Smooth muscle cell (in vitro differentiated cells): ENCODE measurements around the gene ASS1. TPM values are rescaled to one million over a fixed set of nuclear protein-coding genes. Genes with fewer than 3 reads are reported as not detected.

Source experiments
- DNase-seq: peaks from one replicate; lab custom pipeline; 2025; ENCODE audit not compliant: unreplicated experiment; lab: John Stamatoyannopoulos, UW
- H2AFZ ChIP-seq: fragments of 200-600 bp; sonication (generic); 2 replicates; pipeline ENCODE4 v1.6.0; 2016; ENCODE audit warnings: antibody characterized with exemption, low read depth, mild to moderate bottlenecking
- H3F3A ChIP-seq: fragments of 200-600 bp; sonication (generic); 2 replicates; pipeline ENCODE4 v1.6.0; 2017; ENCODE audit warnings: antibody characterized with exemption, low read depth
- H3K27ac ChIP-seq: fragments of 200-600 bp; sonication (generic); 2 replicates; pipeline ENCODE4 v1.5.1; 2016; ENCODE audit warnings: low read depth, mild to moderate bottlenecking
- H3K27me3 ChIP-seq: fragments of 200-600 bp; sonication (generic); 2 replicates; pipeline ENCODE4 v1.6.1; 2016; ENCODE audit warnings: low read depth, mild to moderate bottlenecking
- H3K36me3 ChIP-seq: fragments of 200-600 bp; sonication (generic); 2 replicates; pipeline ENCODE4 v1.5.1; 2016; ENCODE audit warnings: low read depth
- H3K4me1 ChIP-seq: fragments of 200-600 bp; sonication (generic); 2 replicates; pipeline ENCODE4 v1.5.1; 2016; ENCODE audit warnings: low read depth
- H3K4me2 ChIP-seq: fragments of 200-600 bp; sonication (generic); 2 replicates; pipeline ENCODE4 v1.6.0; 2016; ENCODE audit warnings: mild to moderate bottlenecking
- H3K4me3 ChIP-seq: fragments of 200-600 bp; sonication (generic); 2 replicates; pipeline ENCODE4 v1.5.1; 2016; ENCODE audit warnings: mild to moderate bottlenecking
- H3K79me2 ChIP-seq: fragments of 200-600 bp; sonication (generic); 2 replicates; pipeline ENCODE4 v1.6.0; 2016; ENCODE audit warnings: low read depth, mild to moderate bottlenecking
- H3K9ac ChIP-seq: fragments of 200-600 bp; sonication (generic); 2 replicates; pipeline ENCODE4 v1.6.0; 2016; ENCODE audit warnings: low read depth
- H3K9me3 ChIP-seq: fragments of 200-600 bp; sonication (generic); replicated peaks from 2 replicates; pipeline ENCODE4 v1.5.1; 2016; ENCODE audit warnings: low read depth
- H4K20me1 ChIP-seq: fragments of 200-600 bp; sonication (generic); 2 replicates; pipeline ENCODE4 v1.6.0; 2016; ENCODE audit warnings: low read depth
- WGBS: methylation state at CpG from one replicate; pipeline ENCODE4 v1.1.7; 2016; ENCODE audit warnings: low lambda C conversion rate; 5-methylcytosine and 5-hydroxymethylcytosine counted together
- polyA plus RNA-seq: library from polyadenylated mRNA; unstranded; fragments of >200 nt; fragmentation: Nextera tagmentation; extraction: Ambion mirVana; gene quantifications from 2 replicates; pipeline ENCODE4 v1.2.1, GENCODE V29; 2016
- total RNA-seq: library from RNA; depleted of rRNA; stranded (reverse); fragments of >200 nt; gene quantifications from 2 replicates; pipeline ENCODE4 v1.2.3, GENCODE V29; 2014
- TF ChIP-seq, protein P1 (sequence below): fragments of 200-600 bp; sonication (generic); IDR thresholded peaks from 2 replicates; pipeline ENCODE4 v1.5.1; 2017; ENCODE audit warnings: borderline replicate concordance, mild to moderate bottlenecking, antibody characterized with exemption; ENCODE audit not compliant: insufficient read depth, poor library complexity, severe bottlenecking

The ASS1 gene
- total and polyA plus RNA-seq, 2 experiments from 2014 or later, result 78.2 to 81.5 TPM

DNA sequence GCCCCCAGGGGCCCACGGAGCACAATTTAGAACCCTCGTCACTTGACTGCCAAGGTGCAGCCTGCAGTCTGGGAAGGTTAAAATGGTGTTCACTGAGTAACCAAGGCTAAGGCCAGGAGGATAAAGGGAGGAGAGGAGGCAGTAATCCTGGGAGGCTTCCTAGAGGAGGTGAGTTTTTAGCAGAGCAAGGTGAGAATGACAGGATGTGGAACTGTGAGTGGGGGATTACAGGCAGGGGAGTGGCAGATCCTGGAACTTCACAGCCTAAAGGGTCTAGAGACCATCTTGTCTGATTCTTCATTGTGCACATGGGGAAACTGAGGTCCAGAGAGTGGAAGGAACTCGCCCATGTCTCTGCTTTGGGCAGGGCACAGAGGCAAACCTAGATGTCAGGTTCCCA is 42.5 kb upstream of the ASS1 start:
- TF ChIP-seq, protein P1, sequence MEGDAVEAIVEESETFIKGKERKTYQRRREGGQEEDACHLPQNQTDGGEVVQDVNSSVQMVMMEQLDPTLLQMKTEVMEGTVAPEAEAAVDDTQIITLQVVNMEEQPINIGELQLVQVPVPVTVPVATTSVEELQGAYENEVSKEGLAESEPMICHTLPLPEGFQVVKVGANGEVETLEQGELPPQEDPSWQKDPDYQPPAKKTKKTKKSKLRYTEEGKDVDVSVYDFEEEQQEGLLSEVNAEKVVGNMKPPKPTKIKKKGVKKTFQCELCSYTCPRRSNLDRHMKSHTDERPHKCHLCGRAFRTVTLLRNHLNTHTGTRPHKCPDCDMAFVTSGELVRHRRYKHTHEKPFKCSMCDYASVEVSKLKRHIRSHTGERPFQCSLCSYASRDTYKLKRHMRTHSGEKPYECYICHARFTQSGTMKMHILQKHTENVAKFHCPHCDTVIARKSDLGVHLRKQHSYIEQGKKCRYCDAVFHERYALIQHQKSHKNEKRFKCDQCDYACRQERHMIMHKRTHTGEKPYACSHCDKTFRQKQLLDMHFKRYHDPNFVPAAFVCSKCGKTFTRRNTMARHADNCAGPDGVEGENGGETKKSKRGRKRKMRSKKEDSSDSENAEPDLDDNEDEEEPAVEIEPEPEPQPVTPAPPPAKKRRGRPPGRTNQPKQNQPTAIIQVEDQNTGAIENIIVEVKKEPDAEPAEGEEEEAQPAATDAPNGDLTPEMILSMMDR, result no peak
- Histone ChIP-seq H3K4me1 (no peaks in the 10 kb centered on the region), H3K4me2 (no peak overlapping the region), H3K9ac (no peak overlapping the region), H3K9me3 (no peaks in the 10 kb centered on the region), H2AFZ (no peak overlapping the region), H3K79me2 (no peaks in the 10 kb centered on the region), H3K27ac (no peak overlapping the region), H4K20me1 (no peaks in the 10 kb centered on the region), H3K4me3 (no peak overlapping the region), H3F3A (no peaks in the 10 kb centered on the region), H3K36me3 (no peaks in the 10 kb centered on the region), H3K27me3 (no peaks in the 10 kb centered on the region)
- no peak for DNase-seq
- WGBS, result 95% methylated on average over 3 of the region's 3 CpGs

DNA sequence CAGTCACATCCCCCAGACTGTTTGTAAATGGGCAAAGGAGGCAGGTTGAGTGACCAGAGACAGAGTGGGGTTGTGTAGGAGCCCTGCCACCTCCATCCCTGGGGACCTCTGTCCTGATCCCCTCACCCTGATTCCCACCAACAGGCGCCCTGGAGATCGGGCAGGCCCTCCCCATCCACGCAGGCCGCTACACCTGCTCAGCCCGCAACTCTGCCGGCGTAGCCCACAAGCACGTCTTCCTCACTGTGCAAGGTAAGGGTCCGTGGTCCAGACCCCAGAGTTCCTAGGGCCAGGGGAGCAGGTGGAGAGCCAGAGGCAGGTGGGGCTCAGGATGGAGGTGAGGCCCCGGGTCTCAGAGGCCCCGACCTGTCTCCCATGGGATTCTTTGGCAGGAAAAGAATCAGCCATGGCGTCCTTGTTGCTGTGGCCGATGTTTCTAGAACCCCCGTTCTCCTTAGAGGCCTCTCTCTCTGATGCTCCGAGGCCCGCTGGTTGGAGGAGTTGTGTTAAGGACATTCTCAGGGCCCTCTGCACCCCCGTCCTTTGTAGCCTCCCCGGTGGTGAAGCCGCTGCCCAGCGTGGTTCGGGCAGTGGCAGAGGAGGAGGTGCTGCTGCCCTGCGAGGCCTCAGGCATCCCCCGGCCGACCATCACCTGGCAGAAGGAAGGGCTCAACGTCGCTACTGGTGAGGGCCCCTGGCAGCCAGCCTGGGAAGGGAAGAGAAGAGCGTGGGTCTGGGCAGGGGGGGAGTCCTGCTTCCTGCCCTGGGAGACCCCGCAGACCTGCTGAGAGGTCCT is 41.9 kb upstream of the ASS1 start:
- H4K20me1 ChIP-seq, result no peaks in the 10 kb centered on the region
- DNase-seq, result no peak
- WGBS, result 94% methylated on average over 28 of the region's 28 CpGs
- H3F3A ChIP-seq, result no peaks in the 10 kb centered on the region
- H3K4me2 ChIP-seq, result no peak overlapping the region
- no peaks in the 10 kb centered on the region for H3K27me3 ChIP-seq
- no peak overlapping the region for H3K9ac ChIP-seq
- H3K79me2 ChIP-seq, result no peaks in the 10 kb centered on the region
- H2AFZ ChIP-seq, result no peak overlapping the region
- H3K4me1 ChIP-seq, result no peaks in the 10 kb centered on the region
- no peaks in the 10 kb centered on the region for H3K9me3 ChIP-seq
- no peak overlapping the region for H3K4me3 ChIP-seq
- no peaks in the 10 kb centered on the region for H3K36me3 ChIP-seq
- H3K27ac ChIP-seq, result no peak overlapping the region
- TF ChIP-seq, protein P1, result no peak

DNA sequence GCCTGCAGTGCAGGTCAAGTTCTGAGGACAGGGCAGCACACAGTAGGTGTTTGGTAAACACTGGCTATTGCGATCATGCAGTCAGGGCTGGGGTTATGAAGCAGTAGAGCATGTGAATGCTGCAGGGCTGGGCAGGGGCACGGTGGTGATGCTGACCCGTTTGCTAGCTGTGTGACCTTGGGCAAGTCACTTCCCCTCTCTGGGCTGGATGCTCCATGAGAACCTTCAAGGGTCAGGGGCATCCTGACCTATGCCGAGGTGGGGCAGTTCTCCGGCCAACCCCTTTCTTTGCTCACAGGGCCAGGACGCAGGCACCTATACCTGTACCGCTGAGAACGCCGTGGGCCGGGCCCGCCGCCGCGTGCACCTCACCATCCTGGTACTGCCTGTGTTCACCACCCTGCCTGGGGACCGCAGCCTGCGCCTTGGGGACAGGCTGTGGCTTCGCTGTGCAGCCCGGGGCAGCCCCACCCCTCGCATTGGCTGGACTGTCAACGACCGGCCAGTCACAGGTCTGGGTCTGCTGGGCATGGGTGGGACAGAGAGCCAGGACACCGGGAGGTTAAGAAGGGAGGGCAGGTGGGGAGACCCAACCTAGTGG is 39.0 kb upstream of the ASS1 start:
- Histone ChIP-seq H3K36me3 (no peaks in the 10 kb centered on the region), H2AFZ (no peak overlapping the region), H3K79me2 (no peaks in the 10 kb centered on the region), H3K27ac (no peak overlapping the region), H3K4me1 (no peaks in the 10 kb centered on the region), H3K9ac (no peak overlapping the region), H3K4me2 (no peak overlapping the region), H3F3A (no peaks in the 10 kb centered on the region), H4K20me1 (no peaks in the 10 kb centered on the region), H3K27me3 (no peaks in the 10 kb centered on the region), H3K9me3 (no peaks in the 10 kb centered on the region), H3K4me3 (no peak overlapping the region)
- DNase-seq, result no peak
- 96% methylated on average over 22 of the region's 22 CpGs for WGBS
- TF ChIP-seq, protein P1, result no peak
